Measurements from ENCODE around the gene BNC2.

DNA sequence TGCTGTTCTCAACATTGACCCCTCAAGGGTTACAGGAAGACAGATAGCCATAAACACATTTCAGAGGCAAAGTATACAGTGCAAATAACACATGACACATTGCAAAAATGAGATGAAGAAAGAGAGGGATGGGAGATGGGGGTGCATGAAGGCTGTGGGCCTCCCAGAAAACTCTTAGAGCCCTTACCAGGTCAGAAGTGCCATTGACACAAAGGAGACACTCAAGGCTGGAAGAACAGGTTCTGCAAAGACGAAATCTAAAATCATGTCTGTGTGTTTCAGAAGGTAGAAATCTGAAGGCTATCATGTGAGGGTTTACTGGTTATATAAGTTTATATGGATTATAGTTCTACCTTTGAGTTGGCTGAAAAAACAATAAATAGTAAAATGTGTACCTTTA lies 318.8 kb downstream of the BNC2 start:
- TF ChIP-seq, protein P1, sequence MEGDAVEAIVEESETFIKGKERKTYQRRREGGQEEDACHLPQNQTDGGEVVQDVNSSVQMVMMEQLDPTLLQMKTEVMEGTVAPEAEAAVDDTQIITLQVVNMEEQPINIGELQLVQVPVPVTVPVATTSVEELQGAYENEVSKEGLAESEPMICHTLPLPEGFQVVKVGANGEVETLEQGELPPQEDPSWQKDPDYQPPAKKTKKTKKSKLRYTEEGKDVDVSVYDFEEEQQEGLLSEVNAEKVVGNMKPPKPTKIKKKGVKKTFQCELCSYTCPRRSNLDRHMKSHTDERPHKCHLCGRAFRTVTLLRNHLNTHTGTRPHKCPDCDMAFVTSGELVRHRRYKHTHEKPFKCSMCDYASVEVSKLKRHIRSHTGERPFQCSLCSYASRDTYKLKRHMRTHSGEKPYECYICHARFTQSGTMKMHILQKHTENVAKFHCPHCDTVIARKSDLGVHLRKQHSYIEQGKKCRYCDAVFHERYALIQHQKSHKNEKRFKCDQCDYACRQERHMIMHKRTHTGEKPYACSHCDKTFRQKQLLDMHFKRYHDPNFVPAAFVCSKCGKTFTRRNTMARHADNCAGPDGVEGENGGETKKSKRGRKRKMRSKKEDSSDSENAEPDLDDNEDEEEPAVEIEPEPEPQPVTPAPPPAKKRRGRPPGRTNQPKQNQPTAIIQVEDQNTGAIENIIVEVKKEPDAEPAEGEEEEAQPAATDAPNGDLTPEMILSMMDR (conservative IDR thresholded peaks at IDR 0.05; ENCODE audit: low read depth, low read length), result no peak
- TF ChIP-seq POLR2A (IDR thresholded peaks at IDR 0.05; ENCODE audit: low read depth, low read length) (no peak), BHLHE40 (IDR thresholded peaks at IDR 0.05; ENCODE audit: low read depth, low read length) (no peak), MAFK (IDR thresholded peaks at IDR 0.05; ENCODE audit: low read depth, low read length) (no peak), SMC3 (IDR thresholded peaks at IDR 0.05; ENCODE audit: low read depth, low read length) (no peak), MXI1 (IDR thresholded peaks at IDR 0.05; ENCODE audit: borderline replicate concordance, low read depth, low read length) (no peak)
